Measurements from ENCODE around the gene SACS. TPM values are rescaled to one million over a fixed set of nuclear protein-coding genes. Genes with fewer than 3 reads are reported as not detected.
A peak's percentile ranks its signal among the peaks of the same experiment; 100 is the strongest.
"Not testable (repeated sequence)": the region's sequence is repeated elsewhere in the genome, so short reads cannot be mapped to it uniquely, and the experiment has no call there.

Gene SACS
- total RNA-seq, 1 experiment from 2014 or later = 33.4 TPM

- Histone ChIP-seq H3K27ac (ENCODE audit: low read depth, low read length) (no peak overlapping the region), H3K9me2 (ENCODE audit: insufficient read depth) (no peaks in the 10 kb centered on the region), H3K27me3 (ENCODE audit: insufficient read depth, low read length) (no peaks in the 10 kb centered on the region), H3K36me3 (ENCODE audit: control insufficient read depth in 1 of 2, insufficient read depth in 2 of 2, low read length in 2 of 2) (no peaks in the 10 kb centered on the region), H3K4me3 (replicated peaks in 1 of 2; ENCODE audit: low read depth in 1 of 2, low read length in 2 of 2) (no peak overlapping the region), H3K9me3 (ENCODE audit: control insufficient read depth in 1 of 2, insufficient read depth in 1 of 2, low read depth in 1 of 2, low read length in 2 of 2) (no peaks in the 10 kb centered on the region), H3K4me2 (ENCODE audit: low read length) (no peak overlapping the region), H3K9ac (ENCODE audit: low read length) (no peak overlapping the region), H3K4me1 (ENCODE audit: control insufficient read depth in 1 of 2, insufficient read depth in 2 of 2, low read length in 2 of 2) (peaks cover 0 to 4% of the 10 kb centered on the region in 2 experiments; a peak in 1 of 4 replicates), H4K20me1 (ENCODE audit: insufficient read depth) (no peaks in the 10 kb centered on the region), H2AFZ (ENCODE audit: low read depth, low read length, poor library complexity, severe bottlenecking) (no peak overlapping the region), H3K79me2 (ENCODE audit: insufficient read depth, low read length) (no peaks in the 10 kb centered on the region)
- ChIA-PET CTCF (no interaction called here), RAD21 (ENCODE audit: low non-redundant PET in 1 of 2, low total read pairs in 2 of 2, uncharacterized antibody in 2 of 2, unreplicated experiment in 2 of 2) (no interaction called here), POLR2A (no interaction called here)
- no peak for TF ChIP-seq SP1 (IDR thresholded peaks at IDR 0.05; ENCODE audit: low read depth)
- no peak for TF ChIP-seq EZH2 (IDR thresholded peaks at IDR 0.05)
- no peak for TF ChIP-seq CEBPB (IDR thresholded peaks at IDR 0.05; ENCODE audit: low read depth)
- no peak for TF ChIP-seq EGR1 (IDR thresholded peaks at IDR 0.05; ENCODE audit: low read depth)
- TF ChIP-seq ELF1 (IDR thresholded peaks at IDR 0.05; ENCODE audit: borderline replicate concordance, low read depth) = no peak
- TF ChIP-seq ZFX (IDR thresholded peaks at IDR 0.05) = no peak
- TF ChIP-seq CBX3 (IDR thresholded peaks at IDR 0.05; ENCODE audit: low read depth) = no peak
- ATAC-seq (peak; percentile 53), DNase-seq (ENCODE audit: low read depth, low spot score) (no peak)
- intact Hi-C loops (cut with micrococcal nuclease) = no loop called here
- no TSS peak for BruUV-seq (replicated peaks)
Observed at GRCh38 chr13:23440821-23441618, 7.5 kb upstream of the SACS start.

DNA sequence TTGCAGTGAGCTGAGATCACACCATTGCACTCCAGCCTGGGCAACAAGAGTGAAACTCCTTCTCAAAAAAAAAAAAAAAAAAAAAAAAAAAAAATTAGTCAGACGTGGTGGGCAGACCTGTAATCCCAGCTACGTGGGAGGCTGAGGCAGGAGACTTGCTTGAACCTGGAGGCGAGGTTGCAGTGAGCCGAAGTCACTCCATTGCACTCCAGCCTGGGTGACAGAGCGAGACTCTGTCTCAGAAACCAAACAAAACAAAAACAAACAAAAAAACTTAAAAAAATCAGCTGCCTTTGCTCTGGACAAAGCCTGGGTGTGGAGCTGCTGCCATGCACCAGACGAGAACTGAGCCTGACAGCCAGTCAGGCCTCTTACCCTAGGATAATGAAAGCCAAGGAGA, 6.8 kb upstream of the SACS start:
- POLR2A ChIA-PET; H2AFZ ChIP-seq (ENCODE audit: low read depth, low read length, poor library complexity, severe bottlenecking): not testable (repeated sequence)

More for the DNA sequence above, 6.8 kb upstream of the SACS start:
- H3K79me2 ChIP-seq (ENCODE audit: insufficient read depth, low read length); BruUV-seq (replicated peaks); H3K4me1 ChIP-seq (ENCODE audit: control insufficient read depth in 1 of 2, insufficient read depth in 2 of 2, low read length in 2 of 2); H3K27me3 ChIP-seq (ENCODE audit: insufficient read depth, low read length); RAD21 ChIA-PET (ENCODE audit: low non-redundant PET in 1 of 2, low total read pairs in 2 of 2, uncharacterized antibody in 2 of 2, unreplicated experiment in 2 of 2); H3K9me3 ChIP-seq (ENCODE audit: control insufficient read depth in 1 of 2, insufficient read depth in 1 of 2, low read depth in 1 of 2, low read length in 2 of 2); H4K20me1 ChIP-seq (ENCODE audit: insufficient read depth); H3K4me2 ChIP-seq (ENCODE audit: low read length); H3K9ac ChIP-seq (ENCODE audit: low read length); ATAC-seq; H3K9me2 ChIP-seq (ENCODE audit: insufficient read depth); H3K4me3 ChIP-seq (replicated peaks in 1 of 2; ENCODE audit: low read depth in 1 of 2, low read length in 2 of 2); H3K27ac ChIP-seq (ENCODE audit: low read depth, low read length); intact Hi-C loops (cut with micrococcal nuclease); DNase-seq (ENCODE audit: low read depth, low spot score); H3K36me3 ChIP-seq (ENCODE audit: control insufficient read depth in 1 of 2, insufficient read depth in 2 of 2, low read length in 2 of 2): not testable (repeated sequence)
- CTCF ChIA-PET = interaction anchor here (0.7 kb wide), 1 partner anchor 132 kb away, joined by 4 read pairs; no protein-coding TSS in a partner anchor
